Frontal cortex (tissue), 4 donors: ENCODE measurements around the gene ST6GALNAC4. TPM values are rescaled to one million over a fixed set of nuclear protein-coding genes. Genes with fewer than 3 reads are reported as not detected.

ENCODE experiments used
- DNase-seq, 2 donors: peaks; one replicate each; pipeline ENCODE4 v3.0.0; 2012; ENCODE audit warnings: low spot score in 2 of 2
- FAIRE-seq: peaks from 2 replicates; lab custom pipeline; 2012; peaks lifted over from hg19 to GRCh38; lab: Jason Lieb, UNC
- small RNA-seq: library from RNA; depleted of rRNA; stranded (forward); fragments of <200 nt; gene quantifications from one replicate; pipeline ENCODE3, GENCODE V24; 2014
- total RNA-seq: library from RNA; depleted of rRNA; stranded (reverse); fragments of >200 nt; gene quantifications from one replicate; pipeline ENCODE4 v1.2.3, GENCODE V29; 2014
- donor health status: control.
- donor health status: control.
- donor health status: control.

The ST6GALNAC4 gene
- total RNA-seq, 1 donor from 2014 or later = 6.5 TPM

DNA sequence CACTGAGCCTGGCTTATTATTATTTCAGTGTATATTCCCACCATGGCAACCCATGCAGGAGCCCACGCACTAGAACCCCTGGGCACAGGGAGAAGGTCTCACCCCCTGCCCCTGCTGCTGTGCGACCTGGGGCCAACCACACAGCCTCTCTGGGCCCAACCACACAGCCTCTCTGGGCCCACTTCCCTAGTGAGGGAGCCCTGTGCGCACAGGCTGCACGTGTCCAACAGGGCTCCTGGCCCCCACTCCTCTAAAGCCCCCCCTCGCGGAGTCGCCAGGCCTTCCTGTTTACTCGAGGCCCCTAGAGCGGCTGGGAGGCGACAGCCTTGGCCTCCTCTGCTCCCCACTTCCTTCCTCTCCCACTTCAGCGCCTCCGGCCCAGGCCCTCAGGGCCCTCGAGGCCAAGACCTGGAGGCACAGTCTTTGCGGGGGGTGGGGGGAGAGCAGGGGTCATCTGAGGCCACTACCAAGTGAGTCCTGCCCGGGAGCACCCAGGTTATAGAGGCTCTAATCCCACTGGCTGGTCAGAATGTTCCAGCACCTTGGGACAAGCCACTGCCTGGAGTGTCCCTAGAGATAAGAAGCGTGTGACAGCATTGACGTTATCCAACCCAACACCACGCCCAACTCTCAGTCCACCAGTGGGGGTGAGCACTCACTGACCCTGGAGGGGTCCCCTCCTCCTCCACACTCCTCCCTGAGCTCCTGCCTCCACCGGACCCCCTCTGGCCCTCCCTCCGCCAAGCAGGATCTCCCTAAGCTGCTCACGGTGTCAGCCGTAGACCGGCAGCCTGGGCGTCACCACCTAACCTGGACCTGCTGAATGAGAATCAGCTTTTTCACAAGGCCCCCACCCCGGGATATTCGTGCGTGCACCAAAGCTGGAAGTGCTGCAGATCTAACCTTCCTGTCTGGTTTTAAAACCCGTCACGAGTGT, 54.5 kb downstream of the ST6GALNAC4 start:
- FAIRE-seq = no peak

DNA sequence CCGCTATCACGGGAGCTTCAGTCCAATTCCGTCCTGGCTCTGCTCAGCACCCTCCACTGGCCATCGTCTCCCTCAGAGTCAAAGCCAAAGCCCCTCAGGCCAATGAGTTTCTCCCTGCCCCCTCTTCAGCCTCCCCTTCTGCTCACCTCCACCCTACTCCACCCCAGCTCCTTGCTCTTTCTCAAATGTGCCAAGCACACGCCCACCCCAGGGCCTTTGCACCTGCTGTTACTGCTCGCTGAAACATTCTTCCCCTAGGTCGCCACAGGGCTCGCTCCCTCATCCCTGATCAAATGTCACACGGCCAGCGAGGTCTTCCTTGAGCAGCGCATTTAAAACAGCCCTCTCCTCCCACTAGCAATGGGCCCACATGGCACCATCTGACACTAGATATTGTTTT, 56.1 kb downstream of the ST6GALNAC4 start:
- no peak for FAIRE-seq
- no peak for DNase-seq

More for the DNA sequence above, 54.5 kb downstream of the ST6GALNAC4 start:
- DNase-seq = peak in 1 of 2 donors; percentile 57

DNA sequence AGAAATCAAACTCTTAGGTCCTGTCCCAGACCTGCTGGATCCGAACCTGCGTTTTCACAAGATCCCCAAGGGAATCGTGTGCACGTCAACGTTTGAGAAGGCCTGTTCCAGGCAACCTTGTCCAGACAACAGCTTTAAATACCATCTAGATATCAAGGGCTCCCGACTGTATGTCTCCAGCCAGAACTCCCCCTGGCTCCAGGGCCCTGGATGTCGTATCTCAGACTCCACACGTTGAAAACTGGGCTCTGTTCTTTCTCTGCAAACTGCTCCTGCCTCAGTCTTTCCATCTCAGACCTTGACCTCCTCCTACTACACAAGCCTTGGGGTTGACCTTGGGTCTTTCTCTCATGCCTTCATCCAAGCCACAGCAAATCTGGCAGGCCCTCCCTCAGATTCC, 56.6 kb downstream of the ST6GALNAC4 start:
- no peak for FAIRE-seq

DNA sequence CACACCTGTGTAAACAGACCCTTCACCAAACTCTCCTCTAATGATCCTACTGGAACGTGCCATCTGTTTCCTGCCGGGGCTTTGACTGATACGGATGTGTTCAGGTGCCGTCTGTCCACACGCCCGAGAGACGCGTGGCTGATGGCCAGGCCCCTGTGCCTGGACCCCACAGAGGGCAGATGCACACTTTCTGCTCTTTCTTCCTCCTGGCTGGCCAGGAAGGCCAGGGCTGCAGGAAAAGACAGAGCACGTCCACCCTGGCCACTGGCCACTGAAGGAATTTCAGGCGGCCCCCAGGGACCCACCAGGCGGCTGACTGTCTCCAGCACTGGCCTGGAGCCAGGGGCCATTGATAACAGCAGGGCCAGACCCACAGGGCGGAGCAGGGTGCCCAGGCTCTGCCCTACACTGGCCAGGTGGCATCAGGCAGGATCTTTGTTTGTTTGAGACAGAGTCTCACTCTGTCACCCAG, 58.8 kb downstream of the ST6GALNAC4 start:
- DNase-seq (no peak), FAIRE-seq (no peak)

More for the DNA sequence above, 56.6 kb downstream of the ST6GALNAC4 start:
- DNase-seq = no peak

Small RNA genes within 50 kb of the gene (small RNA-seq; reads per million reads assigned to genes)
- gene MIR4672 = not detected

Other genes starting within 250 kb of the ST6GALNAC4 start
- not detected for gene CFAP157, start 210.1 kb downstream of the ST6GALNAC4 start, total RNA-seq
- gene PTRH1, start 201.4 kb downstream of the ST6GALNAC4 start, total RNA-seq = 6.9 TPM
- gene TTC16, start 201.0 kb downstream of the ST6GALNAC4 start, total RNA-seq = not detected
- gene TOR2A, start 181.7 kb downstream of the ST6GALNAC4 start, total RNA-seq = 7.3 TPM
- 6.1 TPM for gene SH2D3C, start 138.4 kb downstream of the ST6GALNAC4 start, total RNA-seq
- gene CDK9, start 131.0 kb downstream of the ST6GALNAC4 start, total RNA-seq = 40.4 TPM
- 18.3 TPM for gene FPGS, start 114.2 kb downstream of the ST6GALNAC4 start, total RNA-seq
- 0.82 TPM for gene ENG, start 62.4 kb downstream of the ST6GALNAC4 start, total RNA-seq
- 25.7 TPM for gene AK1, start 39.4 kb downstream of the ST6GALNAC4 start, total RNA-seq
- 28.5 TPM for gene ST6GALNAC6, start 17.4 kb downstream of the ST6GALNAC4 start, total RNA-seq
- gene PIP5KL1, start 13.7 kb upstream of the ST6GALNAC4 start, total RNA-seq = 6.1 TPM
- gene DPM2, start 20.8 kb upstream of the ST6GALNAC4 start, total RNA-seq = 11.4 TPM
- gene EEIG1, start 63.9 kb upstream of the ST6GALNAC4 start, total RNA-seq = 5.7 TPM
- gene NAIF1, start 150.3 kb upstream of the ST6GALNAC4 start, total RNA-seq = 9.0 TPM
- 29.8 TPM for gene SLC25A25, start 151.2 kb upstream of the ST6GALNAC4 start, total RNA-seq
- gene PTGES2, start 210.7 kb upstream of the ST6GALNAC4 start, total RNA-seq = 58.3 TPM
- not detected for gene LCN2, start 232.4 kb upstream of the ST6GALNAC4 start, total RNA-seq
- gene BBLN, start 243.2 kb upstream of the ST6GALNAC4 start, total RNA-seq = 55.4 TPM